ENCODE measurements around the gene MAPK10. TPM values are rescaled to one million over a fixed set of nuclear protein-coding genes. Genes with fewer than 3 reads are reported as not detected.

The MAPK10 gene
- total RNA-seq, 1 experiment from 2014 or later: 5.3 TPM

GRCh38 chr4:86271057-86271456, 88.8 kb downstream of the MAPK10 start:
- DNase-seq (ENCODE audit: unreplicated experiment): no peak
- ChIA-PET CTCF (no interaction called here), POLR2A (no interaction called here)
- H3K36me3 Mint-ChIP-seq (ENCODE audit: insufficient read depth, unreplicated experiment): no peaks in the 10 kb centered on the region
- H3K4me3 Mint-ChIP-seq (ENCODE audit: unreplicated experiment): no peak overlapping the region
- H3K27me3 Mint-ChIP-seq (ENCODE audit: insufficient read depth, unreplicated experiment): no peaks in the 10 kb centered on the region
- H3K4me1 Mint-ChIP-seq (ENCODE audit: insufficient read depth, unreplicated experiment): peaks cover 9% of the 10 kb centered on the region
- H3K9me3 Mint-ChIP-seq (ENCODE audit: unreplicated experiment): no peaks in the 10 kb centered on the region
- no TSS peak for BruUV-seq (replicated peaks)
- intact Hi-C loops (cut with micrococcal nuclease): no loop called here
- H3K27ac Mint-ChIP-seq (ENCODE audit: low read depth, unreplicated experiment): no peak overlapping the region
- no peak for TF ChIP-seq CTCF (IDR thresholded peaks at IDR 0.05; ENCODE audit: unreplicated experiment)

GRCh38 chr4:86269354-86269753, 90.5 kb downstream of the MAPK10 start:
- CTCF ChIA-PET: no interaction called here
- intact Hi-C loops (cut with micrococcal nuclease): no loop called here
- Mint-ChIP-seq H3K27me3 (ENCODE audit: insufficient read depth, unreplicated experiment) (no peaks in the 10 kb centered on the region), H3K9me3 (ENCODE audit: unreplicated experiment) (no peaks in the 10 kb centered on the region), H3K27ac (ENCODE audit: low read depth, unreplicated experiment) (no peak overlapping the region), H3K36me3 (ENCODE audit: insufficient read depth, unreplicated experiment) (no peaks in the 10 kb centered on the region), H3K4me3 (ENCODE audit: unreplicated experiment) (no peak overlapping the region), H3K4me1 (ENCODE audit: insufficient read depth, unreplicated experiment) (peaks cover 1% of the 10 kb centered on the region)
- POLR2A ChIA-PET: no interaction called here
- TF ChIP-seq CTCF (IDR thresholded peaks at IDR 0.05; ENCODE audit: unreplicated experiment): no peak
- DNase-seq (ENCODE audit: unreplicated experiment): no peak
- BruUV-seq (replicated peaks): no TSS peak

- TF ChIP-seq CTCF (IDR thresholded peaks at IDR 0.05; ENCODE audit: unreplicated experiment): no peak
- Mint-ChIP-seq H3K4me1 (ENCODE audit: insufficient read depth, unreplicated experiment) (no peaks in the 10 kb centered on the region), H3K36me3 (ENCODE audit: insufficient read depth, unreplicated experiment) (no peaks in the 10 kb centered on the region), H3K27ac (ENCODE audit: low read depth, unreplicated experiment) (no peak overlapping the region), H3K27me3 (ENCODE audit: insufficient read depth, unreplicated experiment) (no peaks in the 10 kb centered on the region), H3K4me3 (ENCODE audit: unreplicated experiment) (no peak overlapping the region), H3K9me3 (ENCODE audit: unreplicated experiment) (no peaks in the 10 kb centered on the region)
- ChIA-PET CTCF (interaction anchor here (0.7 kb wide), 2 partner anchors 231 to 534 kb away, joined by 3 to 4 read pairs; no protein-coding TSS in a partner anchor), POLR2A (interaction anchor here (0.9 kb wide), 1 partner anchor 126 kb away, joined by 3 read pairs; no protein-coding TSS in a partner anchor)
- DNase-seq (ENCODE audit: unreplicated experiment): no peak
- BruUV-seq (replicated peaks): no TSS peak
- intact Hi-C loops (cut with micrococcal nuclease): no loop called here
Observed at GRCh38 chr4:86264241-86264640, 95.6 kb downstream of the MAPK10 start.

- BruUV-seq (replicated peaks): no TSS peak
- Mint-ChIP-seq H3K9me3 (ENCODE audit: unreplicated experiment) (no peaks in the 10 kb centered on the region), H3K4me3 (ENCODE audit: unreplicated experiment) (no peak overlapping the region), H3K4me1 (ENCODE audit: insufficient read depth, unreplicated experiment) (no peaks in the 10 kb centered on the region), H3K27me3 (ENCODE audit: insufficient read depth, unreplicated experiment) (no peaks in the 10 kb centered on the region), H3K36me3 (ENCODE audit: insufficient read depth, unreplicated experiment) (no peaks in the 10 kb centered on the region), H3K27ac (ENCODE audit: low read depth, unreplicated experiment) (no peak overlapping the region)
- intact Hi-C loops (cut with micrococcal nuclease): no loop called here
- TF ChIP-seq CTCF (IDR thresholded peaks at IDR 0.05; ENCODE audit: unreplicated experiment): no peak
- ChIA-PET POLR2A (interaction anchor here (0.8 to 1.1 kb wide), 2 partner anchors 18 to 42 kb away, joined by 3 read pairs; no protein-coding TSS in a partner anchor), CTCF (interaction anchor here (0.7 kb wide), 1 partner anchor 55 kb away, joined by 3 read pairs; no protein-coding TSS in a partner anchor)
- no peak for DNase-seq (ENCODE audit: unreplicated experiment)
Observed at GRCh38 chr4:86261636-86262035, 98.2 kb downstream of the MAPK10 start.
